ENCODE data around the gene COL23A1. TPM values are rescaled to one million over a fixed set of nuclear protein-coding genes. Genes with fewer than 3 reads are reported as not detected.

Gene COL23A1
- polyA plus RNA-seq, 2 of the 4 experiments (the other 2 are of a cell fraction) = not detected

- H3K4me1 ChIP-seq = no peaks in the 10 kb centered on the region
- ATAC-seq (peak in 1 of 2 experiments; percentile 6; a peak in 3 of 6 replicates), FAIRE-seq (no peak), DNase-seq (ENCODE audit: low read depth in 1 of 2, low spot score in 1 of 2) (no peak)
- H3K4me2 ChIP-seq = no peak overlapping the region
- H3K9me3 ChIP-seq = no peaks in the 10 kb centered on the region
- TF ChIP-seq HMGXB4 (CRISPR knock-in tag; IDR thresholded peaks at IDR 0.05; ENCODE audit: borderline replicate concordance) = no peak
- TF ChIP-seq HES2 (IDR thresholded peaks at IDR 0.05) = no peak
- no peak for TF ChIP-seq JUN (IDR thresholded peaks at IDR 0.05)
- no peak for TF ChIP-seq EP300 (IDR thresholded peaks at IDR 0.05)
- TF ChIP-seq JUNB (IDR thresholded peaks at IDR 0.05) = no peak
- no peak for TF ChIP-seq FOSB (CRISPR knock-in tag; IDR thresholded peaks at IDR 0.05)
- TF ChIP-seq SREBF2 (IDR thresholded peaks at IDR 0.05) = no peak
- no peak for TF ChIP-seq ELK1 (IDR thresholded peaks at IDR 0.05; ENCODE audit: low read depth, low read length)
- H3K27ac ChIP-seq = no peak overlapping the region
- ChIA-PET CTCF (no interaction called here), POLR2A (no interaction called here)
- WGBS (ENCODE audit: missing lambda C conversion rate) = 84% methylated on average over 12 of the region's 13 CpGs
- H3K4me3 ChIP-seq = no peak overlapping the region
These were observed 366.3 kb downstream of the COL23A1 start for GRCh38 chr5:178223828-178224335.

GRCh38 chr5:178223196-178223773 is 366.9 kb downstream of the COL23A1 start:
- peak; percentile 38 to 45; a peak in 4 of 6 replicates for ATAC-seq
- Histone ChIP-seq H3K4me2 (no peak overlapping the region), H3K27ac (no peak overlapping the region), H3K4me1 (no peaks in the 10 kb centered on the region), H3K4me3 (no peak overlapping the region), H3K9me3 (no peaks in the 10 kb centered on the region)
- ChIA-PET POLR2A (no interaction called here), CTCF (no interaction called here)
- TF ChIP-seq JUNB (IDR thresholded peaks at IDR 0.05) = no peak
- TF ChIP-seq TP53 (CRISPR knock-in tag; IDR thresholded peaks at IDR 0.05) = no peak
- TF ChIP-seq NPAS2 (CRISPR knock-in tag; IDR thresholded peaks at IDR 0.05; ENCODE audit: borderline replicate concordance) = no peak
- no peak for TF ChIP-seq CBX8 (IDR thresholded peaks at IDR 0.05)
- TF ChIP-seq RAD21 (conservative IDR thresholded peaks at IDR 0.05 in 1 of 2, IDR thresholded peaks at IDR 0.05 in 1 of 2) = no peak
- TF ChIP-seq ZSCAN20 (CRISPR knock-in tag; IDR thresholded peaks at IDR 0.05) = no peak
- TF ChIP-seq ESRRA (IDR thresholded peaks at IDR 0.05; ENCODE audit: borderline replicate concordance, low read length) = no peak
- TF ChIP-seq RCOR1 (IDR thresholded peaks at IDR 0.05; ENCODE audit: low read depth, low read length) = no peak
- no peak for TF ChIP-seq MAFK (IDR thresholded peaks at IDR 0.05; ENCODE audit: partially characterized antibody)
- TF ChIP-seq FOSL2 (IDR thresholded peaks at IDR 0.05) = no peak
- no peak for TF ChIP-seq FOSL2 (CRISPR knock-in tag; IDR thresholded peaks at IDR 0.05)
- no peak for TF ChIP-seq RNF2 (IDR thresholded peaks at IDR 0.05; ENCODE audit: borderline replicate concordance, low read depth)
- no peak for TF ChIP-seq PHF8 (IDR thresholded peaks at IDR 0.05; ENCODE audit: borderline replicate concordance, low read depth)
- TF ChIP-seq KDM1A (IDR thresholded peaks at IDR 0.05; ENCODE audit: low read depth) = no peak
- TF ChIP-seq HES2 (IDR thresholded peaks at IDR 0.05) = no peak
- no peak for DNase-seq (ENCODE audit: low read depth in 1 of 2, low spot score in 1 of 2)
- 90% methylated on average over 5 of the region's 5 CpGs for WGBS (ENCODE audit: missing lambda C conversion rate)
- no peak for FAIRE-seq

GRCh38 chr5:178222292-178222691 is 367.9 kb downstream of the COL23A1 start:
- H3K27ac ChIP-seq = no peak overlapping the region
- no peak for DNase-seq (ENCODE audit: low read depth in 1 of 2, low spot score in 1 of 2)
- FAIRE-seq = no peak
- no peaks in the 10 kb centered on the region for H3K9me3 ChIP-seq
- WGBS (ENCODE audit: missing lambda C conversion rate) = 88% methylated on average over 14 of the region's 15 CpGs
- no peak for TF ChIP-seq CBX8 (IDR thresholded peaks at IDR 0.05)
- H3K4me1 ChIP-seq = no peaks in the 10 kb centered on the region
- ChIA-PET CTCF (no interaction called here), POLR2A (no interaction called here)
- no peak overlapping the region for H3K4me2 ChIP-seq
- no peak overlapping the region for H3K4me3 ChIP-seq
- ATAC-seq = no peak; a peak in 1 of 6 replicates

Data from A549 (cell line).